Measurements from ENCODE around the gene LTB. TPM values are rescaled to one million over a fixed set of nuclear protein-coding genes. Genes with fewer than 3 reads are reported as not detected.

LTB gene
- total RNA-seq, 1 experiment from 2014 or later: not detected

DNA sequence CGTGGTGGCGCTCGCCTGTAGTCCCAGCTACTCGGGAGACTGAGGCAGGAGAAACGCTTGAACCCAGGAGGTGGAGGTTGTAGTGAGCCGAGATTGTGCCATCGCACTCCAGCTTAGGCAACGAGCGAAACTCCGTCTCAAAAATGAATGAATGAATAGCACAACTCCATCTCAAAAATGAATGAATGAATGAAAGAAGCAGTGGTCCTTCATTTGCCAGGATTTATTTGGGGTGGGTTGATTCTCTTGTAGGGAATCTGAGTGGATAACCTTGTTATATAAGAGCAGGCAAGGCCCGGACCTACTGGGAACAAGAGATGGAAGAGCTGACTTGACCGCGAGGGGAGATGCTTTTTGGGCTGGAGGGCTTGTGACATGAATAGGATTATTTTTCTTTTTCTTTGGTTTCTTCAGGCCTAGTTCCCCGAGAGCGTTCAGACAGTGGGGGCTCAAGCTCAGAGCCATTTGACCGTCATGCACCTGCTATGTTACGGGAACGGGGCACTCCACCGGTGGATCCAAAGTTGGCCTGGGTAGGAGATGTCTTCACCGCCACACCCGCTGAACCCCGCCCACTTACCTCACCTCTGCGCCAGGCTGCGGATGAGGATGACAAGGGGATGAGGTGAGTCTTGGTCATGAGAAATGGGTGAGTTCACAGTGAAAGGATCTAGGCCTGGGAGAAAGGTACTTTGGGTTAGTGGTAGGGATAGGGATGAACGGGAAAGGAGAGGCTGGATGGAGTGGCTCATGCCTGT, 48.1 kb upstream of the LTB start:
- TF ChIP-seq, protein P1, sequence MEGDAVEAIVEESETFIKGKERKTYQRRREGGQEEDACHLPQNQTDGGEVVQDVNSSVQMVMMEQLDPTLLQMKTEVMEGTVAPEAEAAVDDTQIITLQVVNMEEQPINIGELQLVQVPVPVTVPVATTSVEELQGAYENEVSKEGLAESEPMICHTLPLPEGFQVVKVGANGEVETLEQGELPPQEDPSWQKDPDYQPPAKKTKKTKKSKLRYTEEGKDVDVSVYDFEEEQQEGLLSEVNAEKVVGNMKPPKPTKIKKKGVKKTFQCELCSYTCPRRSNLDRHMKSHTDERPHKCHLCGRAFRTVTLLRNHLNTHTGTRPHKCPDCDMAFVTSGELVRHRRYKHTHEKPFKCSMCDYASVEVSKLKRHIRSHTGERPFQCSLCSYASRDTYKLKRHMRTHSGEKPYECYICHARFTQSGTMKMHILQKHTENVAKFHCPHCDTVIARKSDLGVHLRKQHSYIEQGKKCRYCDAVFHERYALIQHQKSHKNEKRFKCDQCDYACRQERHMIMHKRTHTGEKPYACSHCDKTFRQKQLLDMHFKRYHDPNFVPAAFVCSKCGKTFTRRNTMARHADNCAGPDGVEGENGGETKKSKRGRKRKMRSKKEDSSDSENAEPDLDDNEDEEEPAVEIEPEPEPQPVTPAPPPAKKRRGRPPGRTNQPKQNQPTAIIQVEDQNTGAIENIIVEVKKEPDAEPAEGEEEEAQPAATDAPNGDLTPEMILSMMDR (IDR thresholded peaks at IDR 0.05; ENCODE audit: insufficient read depth in 1 of 2, low read depth in 1 of 2, low read length in 1 of 2, severe bottlenecking in 1 of 2, unreplicated experiment in 1 of 2): no peak
- intact Hi-C loops (cut with micrococcal nuclease; ENCODE audit: unreplicated experiment): no loop called here
- Mint-ChIP-seq H3K4me3 (ENCODE audit: unreplicated experiment) (no peak overlapping the region), H3K27me3 (ENCODE audit: insufficient read depth, unreplicated experiment) (no peaks in the 10 kb centered on the region), H3K4me1 (ENCODE audit: low read depth, unreplicated experiment) (no peaks in the 10 kb centered on the region), H3K27ac (ENCODE audit: unreplicated experiment) (no peak overlapping the region), H3K9me3 (ENCODE audit: unreplicated experiment) (no peaks in the 10 kb centered on the region), H3K36me3 (ENCODE audit: insufficient read depth, unreplicated experiment) (peaks cover 91% of the 10 kb centered on the region)
- no peaks in the 10 kb centered on the region for H3K9me3 ChIP-seq
- no peaks in the 10 kb centered on the region for H3K27me3 ChIP-seq (replicated peaks; ENCODE audit: control insufficient read depth, insufficient read depth, low read length)
- no peaks in the 10 kb centered on the region for H3K4me1 ChIP-seq
- CTCF ChIA-PET: no interaction called here
- no TSS peak for BruUV-seq (replicated peaks)
- H3K36me3 ChIP-seq (ENCODE audit: control insufficient read depth, insufficient read depth, low read length): peaks cover 15% of the 10 kb centered on the region
- no peak for DNase-seq
- POLR2A ChIA-PET: no interaction called here
- H3K4me3 ChIP-seq (ENCODE audit: low read depth, low read length): no peak overlapping the region

DNA sequence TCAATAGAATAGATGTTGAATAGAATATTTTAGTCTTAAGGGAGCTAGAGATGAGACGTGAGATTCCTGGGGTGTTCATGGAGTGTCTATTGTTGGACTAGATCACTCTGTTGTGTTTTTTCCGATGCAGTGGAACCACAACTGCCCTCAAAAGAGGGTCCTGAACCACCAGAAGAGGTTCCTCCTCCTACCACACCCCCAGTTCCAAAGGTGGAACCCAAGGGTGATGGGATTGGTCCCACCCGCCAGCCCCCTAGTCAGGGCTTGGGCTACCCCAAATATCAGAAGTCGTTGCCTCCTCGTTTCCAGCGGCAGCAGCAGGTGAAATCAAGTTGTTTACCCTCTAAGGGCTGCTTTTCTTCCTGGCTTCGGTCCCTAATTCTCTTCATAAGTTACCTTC, 46.8 kb upstream of the LTB start:
- H3K27me3 Mint-ChIP-seq (ENCODE audit: insufficient read depth, unreplicated experiment): no peaks in the 10 kb centered on the region
- Histone ChIP-seq H3K9me3 (no peaks in the 10 kb centered on the region), H3K4me1 (no peaks in the 10 kb centered on the region), H3K36me3 (ENCODE audit: control insufficient read depth, insufficient read depth, low read length) (peaks cover 22% of the 10 kb centered on the region), H3K27me3 (replicated peaks; ENCODE audit: control insufficient read depth, insufficient read depth, low read length) (no peaks in the 10 kb centered on the region), H3K4me3 (ENCODE audit: low read depth, low read length) (no peak overlapping the region)
- TF ChIP-seq, protein P1 (IDR thresholded peaks at IDR 0.05; ENCODE audit: insufficient read depth in 1 of 2, low read depth in 1 of 2, low read length in 1 of 2, severe bottlenecking in 1 of 2, unreplicated experiment in 1 of 2): no peak
- POLR2A ChIA-PET: interaction anchor here (0.6 kb wide), 1 partner anchor 77 kb away, joined by 3 read pairs; no protein-coding TSS in a partner anchor
- BruUV-seq (replicated peaks): no TSS peak
- H3K9me3 Mint-ChIP-seq (ENCODE audit: unreplicated experiment): no peaks in the 10 kb centered on the region
- H3K36me3 Mint-ChIP-seq (ENCODE audit: insufficient read depth, unreplicated experiment): peaks cover 91% of the 10 kb centered on the region
- DNase-seq: no peak
- intact Hi-C loops (cut with micrococcal nuclease; ENCODE audit: unreplicated experiment): no loop called here
- no peak overlapping the region for H3K27ac Mint-ChIP-seq (ENCODE audit: unreplicated experiment)
- CTCF ChIA-PET: no interaction called here
- no peak overlapping the region for H3K4me3 Mint-ChIP-seq (ENCODE audit: unreplicated experiment)
- H3K4me1 Mint-ChIP-seq (ENCODE audit: low read depth, unreplicated experiment): no peaks in the 10 kb centered on the region

DNA sequence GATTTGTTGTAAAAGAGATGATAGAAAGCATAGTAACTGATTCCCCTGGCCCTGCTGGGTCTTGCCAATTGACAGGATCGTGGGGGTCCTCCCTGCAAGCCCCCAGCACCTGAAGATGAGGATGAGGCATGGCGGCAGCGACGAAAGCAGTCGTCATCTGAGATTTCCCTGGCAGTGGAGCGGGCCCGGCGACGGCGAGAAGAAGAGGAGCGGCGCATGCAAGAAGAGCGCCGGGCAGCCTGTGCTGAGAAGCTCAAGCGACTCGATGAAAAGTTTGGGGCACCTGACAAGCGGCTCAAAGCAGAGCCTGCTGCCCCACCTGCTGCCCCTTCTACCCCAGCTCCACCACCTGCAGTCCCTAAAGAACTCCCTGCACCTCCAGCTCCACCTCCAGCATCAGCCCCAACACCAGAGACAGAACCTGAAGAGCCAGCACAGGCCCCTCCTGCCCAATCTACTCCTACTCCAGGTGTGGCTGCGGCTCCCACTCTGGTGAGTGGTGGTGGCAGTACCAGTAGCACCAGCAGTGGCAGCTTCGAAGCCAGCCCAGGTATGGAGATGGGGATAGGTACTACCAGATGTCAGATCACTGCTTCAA, 45.6 kb upstream of the LTB start:
- Mint-ChIP-seq H3K4me3 (ENCODE audit: unreplicated experiment) (no peak overlapping the region), H3K27me3 (ENCODE audit: insufficient read depth, unreplicated experiment) (no peaks in the 10 kb centered on the region), H3K9me3 (ENCODE audit: unreplicated experiment) (no peaks in the 10 kb centered on the region), H3K4me1 (ENCODE audit: low read depth, unreplicated experiment) (no peaks in the 10 kb centered on the region), H3K36me3 (ENCODE audit: insufficient read depth, unreplicated experiment) (peaks cover 90% of the 10 kb centered on the region), H3K27ac (ENCODE audit: unreplicated experiment) (no peak overlapping the region)
- ChIA-PET CTCF (interaction anchor here (0.6 kb wide), 1 partner anchor 255 kb away, joined by 3 read pairs; no protein-coding TSS in a partner anchor), POLR2A (no interaction called here)
- Histone ChIP-seq H3K4me3 (ENCODE audit: low read depth, low read length) (no peak overlapping the region), H3K4me1 (0 out of 2 replicates have a peak, but pooled peaks cover under 1% of the 10 kb centered on the region), H3K36me3 (ENCODE audit: control insufficient read depth, insufficient read depth, low read length) (peaks cover 25% of the 10 kb centered on the region), H3K9me3 (no peaks in the 10 kb centered on the region), H3K27me3 (replicated peaks; ENCODE audit: control insufficient read depth, insufficient read depth, low read length) (no peaks in the 10 kb centered on the region)
- no TSS peak for BruUV-seq (replicated peaks)
- DNase-seq: no peak
- intact Hi-C loops (cut with micrococcal nuclease; ENCODE audit: unreplicated experiment): no loop called here
- TF ChIP-seq, protein P1 (IDR thresholded peaks at IDR 0.05; ENCODE audit: insufficient read depth in 1 of 2, low read depth in 1 of 2, low read length in 1 of 2, severe bottlenecking in 1 of 2, unreplicated experiment in 1 of 2): no peak
